NB4 (cell line): ENCODE data around the gene STUM.

Experiments used
- POLR2A ChIP-seq: IDR thresholded peaks from 2 replicates; pipeline ENCODE4 v1.6.1; 2011; ENCODE audit warnings: mild to moderate bottlenecking; ENCODE audit not compliant: insufficient read length; ENCODE audit errors: extremely low read depth
- TF ChIP-seq, protein P1 (sequence below): IDR thresholded peaks from one replicate; pipeline ENCODE4 v1.5.1; 2012; ENCODE audit warnings: low read depth, low read length

DNA sequence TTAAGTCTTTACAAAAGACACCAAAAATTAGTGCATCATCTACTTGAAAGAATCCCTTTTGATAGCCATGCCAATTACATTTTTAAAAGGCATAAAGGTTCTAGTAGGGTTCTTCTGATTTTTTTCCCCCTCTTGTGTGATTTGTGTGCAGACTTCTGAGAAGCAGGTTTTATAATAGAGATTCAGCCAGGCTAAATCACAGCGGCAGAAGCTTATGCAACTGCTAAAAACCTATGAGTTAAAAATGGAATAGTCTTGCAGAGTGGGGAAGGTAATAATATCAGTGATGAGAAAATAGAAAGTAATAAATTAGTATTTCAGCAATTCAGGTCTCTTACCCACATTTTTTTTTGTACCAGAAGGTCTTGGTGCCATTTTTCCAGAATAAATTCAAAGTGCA lies 17.7 kb downstream of the STUM start:
- TF ChIP-seq POLR2A: no peak
- TF ChIP-seq, protein P1, sequence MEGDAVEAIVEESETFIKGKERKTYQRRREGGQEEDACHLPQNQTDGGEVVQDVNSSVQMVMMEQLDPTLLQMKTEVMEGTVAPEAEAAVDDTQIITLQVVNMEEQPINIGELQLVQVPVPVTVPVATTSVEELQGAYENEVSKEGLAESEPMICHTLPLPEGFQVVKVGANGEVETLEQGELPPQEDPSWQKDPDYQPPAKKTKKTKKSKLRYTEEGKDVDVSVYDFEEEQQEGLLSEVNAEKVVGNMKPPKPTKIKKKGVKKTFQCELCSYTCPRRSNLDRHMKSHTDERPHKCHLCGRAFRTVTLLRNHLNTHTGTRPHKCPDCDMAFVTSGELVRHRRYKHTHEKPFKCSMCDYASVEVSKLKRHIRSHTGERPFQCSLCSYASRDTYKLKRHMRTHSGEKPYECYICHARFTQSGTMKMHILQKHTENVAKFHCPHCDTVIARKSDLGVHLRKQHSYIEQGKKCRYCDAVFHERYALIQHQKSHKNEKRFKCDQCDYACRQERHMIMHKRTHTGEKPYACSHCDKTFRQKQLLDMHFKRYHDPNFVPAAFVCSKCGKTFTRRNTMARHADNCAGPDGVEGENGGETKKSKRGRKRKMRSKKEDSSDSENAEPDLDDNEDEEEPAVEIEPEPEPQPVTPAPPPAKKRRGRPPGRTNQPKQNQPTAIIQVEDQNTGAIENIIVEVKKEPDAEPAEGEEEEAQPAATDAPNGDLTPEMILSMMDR: no peak
